ENCODE results near the gene BABAM2. TPM values are rescaled to one million over a fixed set of nuclear protein-coding genes. Genes with fewer than 3 reads are reported as not detected.
"Not testable (repeated sequence)": the region's sequence is repeated elsewhere in the genome, so short reads cannot be mapped to it uniquely, and the experiment has no call there.

The BABAM2 gene
- total RNA-seq, 1 donor from 2014 or later: 41.0 TPM

DNA sequence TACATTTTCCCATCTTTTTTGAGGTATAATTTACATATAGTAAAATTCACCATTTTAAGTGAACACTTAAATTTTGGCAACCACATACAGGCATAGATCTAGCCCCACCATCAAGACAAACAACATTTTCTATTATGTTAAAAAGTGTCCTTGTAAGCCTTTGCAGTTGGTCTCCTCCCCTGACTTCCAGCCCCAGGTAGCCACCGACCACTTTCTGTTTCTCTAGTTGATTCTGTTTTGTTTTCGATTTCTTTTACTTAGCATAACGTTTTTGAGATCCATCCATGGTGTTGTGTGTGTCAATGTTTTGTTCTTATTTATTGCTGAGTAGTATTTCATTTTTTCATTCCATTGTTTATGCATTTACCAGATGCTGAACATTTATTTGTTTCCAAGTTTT lies 366.7 kb downstream of the BABAM2 start:
- DNase-seq (ENCODE audit: extremely low spot score in 2 of 2): no peak
- no peak overlapping the region for H3K4me3 ChIP-seq
- TF ChIP-seq CTCF (IDR thresholded peaks at IDR 0.05) (no peak), POLR2A (IDR thresholded peaks at IDR 0.05) (no peak), POLR2AphosphoS5 (IDR thresholded peaks at IDR 0.05; ENCODE audit: insufficient read depth in 1 of 2, low read depth in 1 of 2) (no peak)
- intact Hi-C loops (cut with DNase I): no loop called here
- no peaks in the 10 kb centered on the region for H3K27me3 ChIP-seq
- H3K9me3 ChIP-seq: no peaks in the 10 kb centered on the region
- no peaks in the 10 kb centered on the region for H3K36me3 ChIP-seq
- H3K4me1 ChIP-seq: no peaks in the 10 kb centered on the region
- H3K27ac ChIP-seq: no peak overlapping the region

GRCh38 chr2:28259226-28259625 lies 368.7 kb downstream of the BABAM2 start:
- H3K36me3 ChIP-seq; H3K27me3 ChIP-seq; DNase-seq (ENCODE audit: extremely low spot score in 2 of 2); H3K9me3 ChIP-seq; H3K4me3 ChIP-seq; H3K4me1 ChIP-seq; intact Hi-C loops (cut with DNase I); H3K27ac ChIP-seq: not testable (repeated sequence)

DNA sequence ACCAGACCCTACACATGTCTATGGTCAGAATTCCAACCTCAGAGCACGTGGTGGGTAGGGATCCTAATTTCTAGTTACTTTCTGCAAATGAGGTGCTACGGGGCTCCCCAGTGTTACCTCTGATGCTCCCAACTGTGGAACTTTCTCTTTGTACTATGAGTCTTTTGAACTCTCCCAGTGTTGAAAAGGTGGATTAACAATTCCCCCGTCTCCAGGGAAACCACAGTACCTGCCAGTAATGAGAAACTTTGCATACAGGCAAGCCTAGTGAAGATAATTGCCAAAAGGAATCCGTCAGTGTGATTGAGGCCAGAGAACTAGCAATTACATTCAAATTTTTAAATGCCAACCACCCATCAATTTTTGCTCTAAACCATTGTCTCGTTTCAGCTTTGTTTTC lies 373.2 kb downstream of the BABAM2 start:
- intact Hi-C loops (cut with DNase I): no loop called here
- no peak overlapping the region for H3K27ac ChIP-seq
- H3K9me3 ChIP-seq: no peaks in the 10 kb centered on the region
- no peaks in the 10 kb centered on the region for H3K36me3 ChIP-seq
- H3K27me3 ChIP-seq: no peaks in the 10 kb centered on the region
- no peak overlapping the region for H3K4me3 ChIP-seq
- DNase-seq (ENCODE audit: extremely low spot score in 2 of 2): no peak
- H3K4me1 ChIP-seq: peaks cover 9% of the 10 kb centered on the region
- no peak for TF ChIP-seq POLR2AphosphoS5 (IDR thresholded peaks at IDR 0.05; ENCODE audit: insufficient read depth in 1 of 2, low read depth in 1 of 2)
- TF ChIP-seq POLR2A (IDR thresholded peaks at IDR 0.05): no peak
- TF ChIP-seq CTCF (IDR thresholded peaks at IDR 0.05): no peak

DNA sequence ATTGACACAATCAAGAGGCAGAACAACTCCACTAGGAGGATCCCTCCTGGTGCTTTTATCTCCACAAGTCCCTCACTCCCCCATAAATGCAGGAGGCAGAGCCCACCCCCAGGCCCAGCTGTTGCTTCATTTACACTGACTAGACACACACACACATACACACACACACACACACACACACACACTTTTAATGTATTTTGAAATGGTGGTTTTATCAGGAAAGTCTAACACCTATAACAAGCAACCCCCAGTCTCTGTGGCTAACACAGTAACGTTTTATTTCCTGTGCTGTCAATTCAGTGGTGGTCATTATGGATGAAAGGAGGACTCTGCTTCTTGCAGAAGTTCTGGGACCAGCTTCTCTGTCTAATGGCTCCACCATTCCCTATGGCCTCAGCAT lies 376.8 kb downstream of the BABAM2 start:
- no peaks in the 10 kb centered on the region for H3K36me3 ChIP-seq
- H3K9me3 ChIP-seq: no peaks in the 10 kb centered on the region
- intact Hi-C loops (cut with DNase I): no loop called here
- no peaks in the 10 kb centered on the region for H3K27me3 ChIP-seq
- no peak for TF ChIP-seq POLR2A (IDR thresholded peaks at IDR 0.05)
- TF ChIP-seq POLR2AphosphoS5 (IDR thresholded peaks at IDR 0.05; ENCODE audit: insufficient read depth in 1 of 2, low read depth in 1 of 2): no peak
- TF ChIP-seq CTCF (IDR thresholded peaks at IDR 0.05): no peak
- no peak overlapping the region for H3K4me3 ChIP-seq
- no peak for DNase-seq (ENCODE audit: extremely low spot score in 2 of 2)
- no peak overlapping the region for H3K27ac ChIP-seq
- H3K4me1 ChIP-seq: peaks cover 40% of the 10 kb centered on the region

DNA sequence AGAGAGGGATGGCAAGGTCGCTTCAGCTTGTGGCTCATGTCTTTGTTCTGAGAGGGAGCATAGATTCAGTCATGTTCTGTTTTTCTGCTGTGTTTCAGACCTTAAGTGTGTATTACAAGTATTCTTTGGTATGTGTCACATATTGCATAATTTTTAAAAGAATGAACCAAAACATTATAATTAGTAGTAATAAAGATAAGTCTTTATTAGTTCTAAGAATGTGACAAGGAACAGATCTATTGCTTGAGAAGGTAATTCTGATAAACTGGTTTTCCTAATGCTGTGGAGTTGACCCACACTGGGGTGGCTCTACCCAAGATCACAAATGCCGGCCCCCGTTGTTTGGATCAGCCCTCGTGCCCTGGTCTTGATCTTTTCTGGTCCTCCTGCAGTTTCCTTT lies 377.9 kb downstream of the BABAM2 start:
- DNase-seq (ENCODE audit: extremely low spot score in 2 of 2): no peak
- Histone ChIP-seq H3K27ac (peak overlapping the region; percentile 42), H3K4me3 (no peak overlapping the region), H3K36me3 (no peaks in the 10 kb centered on the region), H3K9me3 (no peaks in the 10 kb centered on the region), H3K27me3 (no peaks in the 10 kb centered on the region), H3K4me1 (peaks cover 41% of the 10 kb centered on the region)
- no peak for TF ChIP-seq POLR2A (IDR thresholded peaks at IDR 0.05)
- intact Hi-C loops (cut with DNase I): no loop called here

- Histone ChIP-seq H3K27ac (peak overlapping the region; percentile 42), H3K9me3 (no peaks in the 10 kb centered on the region), H3K36me3 (no peaks in the 10 kb centered on the region), H3K27me3 (no peaks in the 10 kb centered on the region), H3K4me1 (peaks cover 49% of the 10 kb centered on the region), H3K4me3 (no peak overlapping the region)
- no peak for DNase-seq (ENCODE audit: extremely low spot score in 2 of 2)
- intact Hi-C loops (cut with DNase I): no loop called here
- TF ChIP-seq CTCF (IDR thresholded peaks at IDR 0.05) (no peak), POLR2AphosphoS5 (IDR thresholded peaks at IDR 0.05; ENCODE audit: insufficient read depth in 1 of 2, low read depth in 1 of 2) (peak in 1 of 2 donors; percentile 85), POLR2A (IDR thresholded peaks at IDR 0.05) (no peak)
These were observed 378.7 kb downstream of the BABAM2 start for GRCh38 chr2:28269019-28269784.

Data from vagina (tissue), 2 donors.